Testis (tissue), 3 donors: Measurements from ENCODE around the gene CADPS. TPM values are rescaled to one million over a fixed set of nuclear protein-coding genes. Genes with fewer than 3 reads are reported as not detected.

Experiments used
- DNase-seq: peaks from one replicate; pipeline ENCODE4 v3.0.0-alpha.2; 2019
- H3K27ac ChIP-seq, 2 donors: fragments of 200-600 bp; sonication (generic); one replicate each; pipeline ENCODE4 v1.5.1; 2019
- H3K27me3 ChIP-seq: fragments of 200-600 bp; sonication (generic); one replicate; pipeline ENCODE4 v1.5.1; 2019
- H3K36me3 ChIP-seq: fragments of 200-600 bp; sonication (generic); one replicate; pipeline ENCODE4 v1.5.1; 2017; ENCODE audit warnings: low read depth; ENCODE audit errors: missing control alignments
- H3K4me1 ChIP-seq: fragments of 200-600 bp; sonication (generic); one replicate; pipeline ENCODE4 v1.5.1; 2019
- H3K4me3 ChIP-seq, 2 donors: fragments of 200-600 bp; sonication (generic); one replicate each; pipeline ENCODE4 v1.5.1; 2017 to 2019
- H3K9me3 ChIP-seq: fragments of 200-600 bp; sonication (generic); one replicate; pipeline ENCODE4 v1.5.1; 2017
- CTCF ChIP-seq, 3 experiments: fragments of 450-650 bp in 2 of 3; fragments of 200-600 bp in 1 of 3; sonication (generic) in 1 of 3; IDR thresholded peaks; one replicate each; pipeline ENCODE4 v1.5.1; 2016 to 2019; ENCODE audit warnings: antibody characterized with exemption in 3 of 3, mild to moderate bottlenecking in 2 of 3, moderate library complexity in 1 of 3
- POLR2A ChIP-seq: fragments of 450-650 bp; IDR thresholded peaks from one replicate; pipeline ENCODE4 v1.6.1; 2017; ENCODE audit warnings: antibody characterized with exemption, mild to moderate bottlenecking, moderate library complexity
- WGBS, 2 donors: methylation state at CpG; one replicate each; pipeline ENCODE4 v1.1.5; 2018; 5-methylcytosine and 5-hydroxymethylcytosine counted together
- intact Hi-C: fragments of 100-400 bp; cut with DNase I; formaldehyde crosslinking; loops from one replicate; pipeline ENCODE4 v1.15.1; 2023; ENCODE audit warnings: low total_unique reads
- polyA plus RNA-seq: library from polyadenylated mRNA; stranded (reverse); fragments of 350-450 nt; fragmentation: Illumina TruSeq; extraction: RNeasy Lipid Tissue Mini Kit (QIAGEN cat#74804); gene quantifications from one replicate; pipeline ENCODE4 v1.2.3, GENCODE V29; 2014; ENCODE audit warnings: low read depth, low replicate concordance; ENCODE audit not compliant: insufficient read depth
- total RNA-seq, 2 donors: library from RNA; depleted of rRNA; stranded (reverse); fragments of >200 nt; gene quantifications; one replicate each; pipeline ENCODE4 v1.2.3, GENCODE V29; 2016

CADPS gene
- total and polyA plus RNA-seq, 3 donors from 2014 or later = 8.6 to 56.4 (median 21.6) TPM

GRCh38 chr3:62670351-62670750, 204.9 kb downstream of the CADPS start:
- no peak overlapping the region for H3K4me3 ChIP-seq
- intact Hi-C loops = no loop called here
- TF ChIP-seq POLR2A (no peak), CTCF (IDR thresholded peaks at IDR 0.05) (no peak)
- no peak overlapping the region for H3K27ac ChIP-seq
- no peaks in the 10 kb centered on the region for H3K36me3 ChIP-seq
- H3K4me1 ChIP-seq = no peaks in the 10 kb centered on the region
- no peaks in the 10 kb centered on the region for H3K27me3 ChIP-seq
- DNase-seq = no peak
- H3K9me3 ChIP-seq = no peaks in the 10 kb centered on the region

GRCh38 chr3:62669161-62669560, 206.1 kb downstream of the CADPS start:
- WGBS, 2 donors = 70 to 74% methylated on average over 1 of the region's 1 CpG
- H3K27me3 ChIP-seq = no peaks in the 10 kb centered on the region
- no peak for TF ChIP-seq CTCF (IDR thresholded peaks at IDR 0.05)
- TF ChIP-seq POLR2A = no peak

GRCh38 chr3:62667714-62668113, 207.5 kb downstream of the CADPS start:
- Histone ChIP-seq H3K27me3 (no peaks in the 10 kb centered on the region), H3K9me3 (no peaks in the 10 kb centered on the region), H3K36me3 (no peaks in the 10 kb centered on the region), H3K27ac (no peak overlapping the region), H3K4me1 (no peaks in the 10 kb centered on the region), H3K4me3 (no peak overlapping the region)
- DNase-seq = no peak
- TF ChIP-seq POLR2A = no peak
- peak in 1 of 3 experiments; percentile 11 for TF ChIP-seq CTCF (IDR thresholded peaks at IDR 0.05)
- 77 to 79% methylated on average over 5 of the region's 5 CpGs for WGBS, 2 donors
- intact Hi-C loops = no loop called here

More at GRCh38 chr3:62669161-62669560, 206.1 kb downstream of the CADPS start:
- peak; percentile 15 for DNase-seq
- Histone ChIP-seq H3K4me1 (no peaks in the 10 kb centered on the region), H3K36me3 (no peaks in the 10 kb centered on the region), H3K9me3 (no peaks in the 10 kb centered on the region), H3K4me3 (no peak overlapping the region), H3K27ac (no peak overlapping the region)
- intact Hi-C loops = no loop called here

- no peaks in the 10 kb centered on the region for H3K4me1 ChIP-seq
- DNase-seq = peak; percentile 90
- no peaks in the 10 kb centered on the region for H3K36me3 ChIP-seq
- 15 to 19% methylated on average over 9 to 10 of the region's 10 CpGs for WGBS, 2 donors
- no peaks in the 10 kb centered on the region for H3K27me3 ChIP-seq
- no peaks in the 10 kb centered on the region for H3K9me3 ChIP-seq
- no peak overlapping the region for H3K27ac ChIP-seq
- peak; percentile 46 to 69 (median 67) for TF ChIP-seq CTCF (IDR thresholded peaks at IDR 0.05)
- no peak for TF ChIP-seq POLR2A
- no peak overlapping the region for H3K4me3 ChIP-seq
- intact Hi-C loops = no loop called here
Observed at GRCh38 chr3:62665627-62666437, 209.4 kb downstream of the CADPS start.

GRCh38 chr3:62662677-62663076, 212.5 kb downstream of the CADPS start:
- intact Hi-C loops = no loop called here

More at GRCh38 chr3:62662677-62663076, 212.5 kb downstream of the CADPS start:
- WGBS, 2 donors = 64 to 78% methylated on average over 6 of the region's 6 CpGs
- Histone ChIP-seq H3K4me3 (no peak overlapping the region), H3K27me3 (no peaks in the 10 kb centered on the region), H3K4me1 (no peaks in the 10 kb centered on the region), H3K9me3 (no peaks in the 10 kb centered on the region), H3K27ac (no peak overlapping the region), H3K36me3 (no peaks in the 10 kb centered on the region)
- TF ChIP-seq CTCF (IDR thresholded peaks at IDR 0.05) = no peak
- no peak for TF ChIP-seq POLR2A
- DNase-seq = no peak
